Body of pancreas (tissue), 4 donors: ENCODE data around the gene HSF2.

Source experiments
- CTCF ChIP-seq, 7 experiments: fragments of 450-650 bp in 4 of 7; fragments of 200-600 bp in 3 of 7; sonication (generic) in 3 of 7; IDR thresholded peaks; one replicate each; pipeline ENCODE4 v1.5.1; 2016 to 2019; ENCODE audit warnings: antibody characterized with exemption in 7 of 7
- POLR2A ChIP-seq, 3 donors: fragments of 450-650 bp; IDR thresholded peaks; one replicate each; pipeline ENCODE4 v1.6.1; 2016; ENCODE audit warnings: antibody characterized with exemption in 3 of 3, mild to moderate bottlenecking in 2 of 3

- TF ChIP-seq CTCF (IDR thresholded peaks at IDR 0.05): no peak
- no peak for TF ChIP-seq POLR2A (IDR thresholded peaks at IDR 0.05)
These were observed 29.9 kb downstream of the HSF2 start for GRCh38 chr6:122429323-122429722.
